Epithelial cell of prostate (primary cell): Measurements from ENCODE around the gene OXSM.

ENCODE experiments used
- DNase-seq: peaks from one replicate; pipeline ENCODE4 v3.0.0-alpha.2; 2011; ENCODE audit warnings: low read depth, low spot score
- H3K27ac ChIP-seq: fragments of 450-650 bp; 2 replicates; pipeline ENCODE4 v1.5.1; 2017; ENCODE audit warnings: mild to moderate bottlenecking

The OXSM gene

GRCh38 chr3:25789596-25790556 is at the start of gene OXSM:
Gene OXSM, plus strand, starts transcription at chr3:25790090. Its CDS starts 931 bp downstream, at chr3:25791021.
- peak within 1 kb of the TSS; percentile 66 for H3K27ac ChIP-seq
- DNase-seq: peak; percentile 61

- no peak overlapping the region for H3K27ac ChIP-seq
- no peak for DNase-seq
These were observed 45.4 kb upstream of the OXSM start for GRCh38 chr3:25744470-25744869.

GRCh38 chr3:25747033-25747432 is 42.9 kb upstream of the OXSM start:
- peak overlapping the region; percentile 44 for H3K27ac ChIP-seq
- peak; percentile 46 for DNase-seq

GRCh38 chr3:25748189-25748588 is 41.7 kb upstream of the OXSM start:
- no peak for DNase-seq
- no peak overlapping the region for H3K27ac ChIP-seq

- DNase-seq: no peak
- H3K27ac ChIP-seq: no peak overlapping the region
These were observed 40.8 kb upstream of the OXSM start for GRCh38 chr3:25749031-25749581.

- DNase-seq: no peak
- H3K27ac ChIP-seq: no peak overlapping the region
These were observed 38.8 kb upstream of the OXSM start for GRCh38 chr3:25751048-25751447.

- no peak overlapping the region for H3K27ac ChIP-seq
- DNase-seq: no peak
These were observed 38.2 kb upstream of the OXSM start for GRCh38 chr3:25751725-25752124.

- no peak for DNase-seq
- no peak overlapping the region for H3K27ac ChIP-seq
These were observed 21.0 kb upstream of the OXSM start for GRCh38 chr3:25768851-25769250.

- no peak overlapping the region for H3K27ac ChIP-seq
- DNase-seq: no peak
These were observed 14.0 kb upstream of the OXSM start for GRCh38 chr3:25775936-25776335.

GRCh38 chr3:25780618-25781017 is 9.3 kb upstream of the OXSM start:
- H3K27ac ChIP-seq: no peak overlapping the region
- DNase-seq: no peak

- no peak overlapping the region for H3K27ac ChIP-seq
- no peak for DNase-seq
These were observed 8.6 kb upstream of the OXSM start for GRCh38 chr3:25781145-25781757.

- no peak for DNase-seq
- no peak overlapping the region for H3K27ac ChIP-seq
These were observed 7.9 kb upstream of the OXSM start for GRCh38 chr3:25781758-25782594.

- no peak for DNase-seq
- H3K27ac ChIP-seq: peak overlapping the region; percentile 68
These were observed 7.3 kb upstream of the OXSM start for GRCh38 chr3:25782636-25782937.

GRCh38 chr3:25782938-25783660 is 6.8 kb upstream of the OXSM start, which contains the start of gene NGLY1:
Gene NGLY1, minus strand, starts transcription at chr3:25783443. Its CDS starts 53 bp downstream, at chr3:25783390.
- DNase-seq: peak; percentile 20
- peak within 1 kb of the TSS; percentile 68 for H3K27ac ChIP-seq

- DNase-seq: no peak
- peak overlapping the region; percentile 68 for H3K27ac ChIP-seq
These were observed 6.0 kb upstream of the OXSM start for GRCh38 chr3:25783661-25784512.

GRCh38 chr3:25784971-25785370 is 4.9 kb upstream of the OXSM start:
- no peak for DNase-seq
- H3K27ac ChIP-seq: no peak overlapping the region

- H3K27ac ChIP-seq: peak overlapping the region; percentile 12
- no peak for DNase-seq
These were observed 4.1 kb upstream of the OXSM start for GRCh38 chr3:25785826-25786225.

- H3K27ac ChIP-seq: no peak overlapping the region
- no peak for DNase-seq
These were observed 2.2 kb upstream of the OXSM start for GRCh38 chr3:25787689-25788088.

- H3K27ac ChIP-seq: peak overlapping the region; percentile 66
- DNase-seq: no peak
These were observed 688 bp upstream of the OXSM start for GRCh38 chr3:25789209-25789595.
